ENCODE results near the gene KHDC1. TPM values are rescaled to one million over a fixed set of nuclear protein-coding genes. Genes with fewer than 3 reads are reported as not detected.
A peak's percentile ranks its signal among the peaks of the same experiment; 100 is the strongest.

The KHDC1 gene
- total and polyA plus RNA-seq, 12 donors: 0.25 to 2.2 (median 0.83) TPM; not detected in 1

GRCh38 chr6:73293331-73293730 is 30.3 kb upstream of the KHDC1 start:
- H3K36me3 ChIP-seq (replicated peaks in 1 of 2): no peaks in the 10 kb centered on the region
- no peak overlapping the region for H3K27ac ChIP-seq
- WGBS, 4 donors: 90 to 94% (median 93%) methylated on average over 3 of the region's 3 CpGs
- no peak for DNase-seq
- H3K4me3 ChIP-seq: no peak overlapping the region
- TF ChIP-seq POLR2A (IDR thresholded peaks at IDR 0.05) (no peak), CTCF (IDR thresholded peaks at IDR 0.05) (no peak)
- no peaks in the 10 kb centered on the region for H3K27me3 ChIP-seq
- intact Hi-C loops (cut with DNase I): no loop called here
- no peaks in the 10 kb centered on the region for H3K4me1 ChIP-seq (replicated peaks in 1 of 2)
- no peaks in the 10 kb centered on the region for H3K9me3 ChIP-seq (replicated peaks in 1 of 3)

GRCh38 chr6:73290435-73290834 is 27.4 kb upstream of the KHDC1 start:
- intact Hi-C loops (cut with DNase I): no loop called here
- H3K4me1 ChIP-seq (replicated peaks in 1 of 2): no peaks in the 10 kb centered on the region

GRCh38 chr6:73286752-73287151 is 23.8 kb upstream of the KHDC1 start:
- H3K27me3 ChIP-seq: no peaks in the 10 kb centered on the region
- no peaks in the 10 kb centered on the region for H3K36me3 ChIP-seq (replicated peaks in 1 of 2)
- DNase-seq: no peak
- WGBS, 4 donors: 89 to 93% (median 91%) methylated on average over 6 of the region's 6 CpGs
- H3K4me1 ChIP-seq (replicated peaks in 1 of 2): no peaks in the 10 kb centered on the region
- H3K9me3 ChIP-seq (replicated peaks in 1 of 3): no peaks in the 10 kb centered on the region
- intact Hi-C loops (cut with DNase I): loop anchor here in 1 of 2 donors (5.0 kb wide), 1 partner anchor 41 kb away; no protein-coding TSS in a partner anchor
- no peak overlapping the region for H3K4me3 ChIP-seq
- no peak overlapping the region for H3K27ac ChIP-seq
- TF ChIP-seq POLR2A (IDR thresholded peaks at IDR 0.05) (no peak), CTCF (IDR thresholded peaks at IDR 0.05) (no peak)

More at GRCh38 chr6:73290435-73290834, 27.4 kb upstream of the KHDC1 start:
- Histone ChIP-seq H3K36me3 (replicated peaks in 1 of 2) (no peaks in the 10 kb centered on the region), H3K9me3 (replicated peaks in 1 of 3) (no peaks in the 10 kb centered on the region), H3K27ac (no peak overlapping the region), H3K27me3 (no peaks in the 10 kb centered on the region), H3K4me3 (no peak overlapping the region)
- DNase-seq: no peak
- TF ChIP-seq CTCF (IDR thresholded peaks at IDR 0.05) (no peak), POLR2A (IDR thresholded peaks at IDR 0.05) (no peak)

GRCh38 chr6:73285674-73286283 is 22.8 kb upstream of the KHDC1 start:
- intact Hi-C loops (cut with DNase I): loop anchor here in 1 of 2 donors (5.0 kb wide), 1 partner anchor 42 kb away; no protein-coding TSS in a partner anchor

More at GRCh38 chr6:73285674-73286283, 22.8 kb upstream of the KHDC1 start:
- H3K27ac ChIP-seq: no peak overlapping the region
- peak; percentile 11 to 53 (median 44) for TF ChIP-seq CTCF (IDR thresholded peaks at IDR 0.05)
- TF ChIP-seq POLR2A (IDR thresholded peaks at IDR 0.05): no peak
- H3K36me3 ChIP-seq (replicated peaks in 1 of 2): no peaks in the 10 kb centered on the region
- H3K4me1 ChIP-seq (replicated peaks in 1 of 2): no peaks in the 10 kb centered on the region
- H3K4me3 ChIP-seq: no peak overlapping the region
- no peaks in the 10 kb centered on the region for H3K27me3 ChIP-seq
- H3K9me3 ChIP-seq (replicated peaks in 1 of 3): no peaks in the 10 kb centered on the region
- WGBS, 4 donors: 40 to 60% (median 45%) methylated on average over 3 of the region's 3 CpGs
- no peak for DNase-seq

Measured in adrenal gland (tissue), 12 donors.